Breast epithelium (tissue), 4 donors: ENCODE measurements around the gene CFAP20DC. TPM values are rescaled to one million over a fixed set of nuclear protein-coding genes. Genes with fewer than 3 reads are reported as not detected.

Experiments
- DNase-seq, 2 donors: peaks; one replicate each; pipeline ENCODE4 v3.0.0-alpha.2; 2019; ENCODE audit warnings: low spot score in 2 of 2
- H3K27ac ChIP-seq, 2 donors: fragments of 200-600 bp; sonication (generic) in 1 of 2; one replicate each; pipeline ENCODE4 v1.5.1; 2016 to 2019; ENCODE audit warnings: mild to moderate bottlenecking in 1 of 2
- H3K27me3 ChIP-seq, 2 donors: fragments of 200-600 bp; sonication (generic) in 1 of 2; one replicate each; pipeline versions ENCODE4 v1.5.1 to v1.6.0; 2017 to 2019; ENCODE audit warnings: control low read depth in 1 of 2, mild to moderate bottlenecking in 1 of 2
- H3K36me3 ChIP-seq: fragments of 200-600 bp; one replicate; pipeline ENCODE4 v1.5.1; 2019
- H3K4me1 ChIP-seq, 2 donors: fragments of 200-600 bp; sonication (generic); one replicate each; pipeline ENCODE4 v1.5.1; 2016 to 2019; ENCODE audit warnings: control low read depth in 1 of 2
- H3K4me3 ChIP-seq, 3 donors: fragments of 200-600 bp; sonication (generic); 1 replicate in 2 of 3; 2 replicates in 1 of 3; pipeline ENCODE4 v1.5.1; 2016 to 2019; ENCODE audit warnings: mild to moderate bottlenecking in 3 of 3, moderate library complexity in 2 of 3
- H3K9me3 ChIP-seq, 2 donors: fragments of 200-600 bp; sonication (generic) in 1 of 2; one replicate each; pipeline ENCODE4 v1.5.1; 2016 to 2019; ENCODE audit warnings: control low read depth in 1 of 2
- CTCF ChIP-seq, 3 donors: fragments of 450-650 bp; IDR thresholded peaks; one replicate each; pipeline ENCODE4 v1.5.1; 2016 to 2017; ENCODE audit warnings: antibody characterized with exemption in 3 of 3, mild to moderate bottlenecking in 3 of 3, moderate library complexity in 3 of 3
- POLR2A ChIP-seq: fragments of 450-650 bp; IDR thresholded peaks from one replicate; pipeline ENCODE4 v1.6.1; 2016; ENCODE audit warnings: antibody characterized with exemption, mild to moderate bottlenecking, moderate library complexity
- POLR2AphosphoS5 ChIP-seq, 3 donors: sonication (generic); formaldehyde crosslinking; IDR thresholded peaks; one replicate each; pipeline ENCODE4 v1.6.1; 2017; ENCODE audit warnings: antibody characterized with exemption in 3 of 3
- intact Hi-C: fragments of 100-400 bp; cut with DNase I; formaldehyde crosslinking; loops from one replicate; pipeline ENCODE4 v1.15.1; 2023; ENCODE audit warnings: low total_unique reads
- total RNA-seq, 3 donors: library from RNA; depleted of rRNA; stranded (reverse); fragments of >200 nt; gene quantifications; one replicate each; pipeline ENCODE4 v1.1.0, GENCODE V29; 2016

CFAP20DC gene
- total RNA-seq, 3 donors from 2014 or later: 0.44 to 3.3 (median 2.4) TPM

- Histone ChIP-seq H3K27me3 (no peaks in the 10 kb centered on the region), H3K36me3 (no peaks in the 10 kb centered on the region), H3K9me3 (no peaks in the 10 kb centered on the region), H3K4me1 (no peaks in the 10 kb centered on the region), H3K4me3 (no peak overlapping the region), H3K27ac (no peak overlapping the region)
- no peak for DNase-seq
- intact Hi-C loops: no loop called here
- no peak for TF ChIP-seq CTCF (IDR thresholded peaks at IDR 0.05)
- no peak for TF ChIP-seq POLR2AphosphoS5 (IDR thresholded peaks at IDR 0.05)
- no peak for TF ChIP-seq POLR2A
These were observed 36.2 kb upstream of the CFAP20DC start for GRCh38 chr3:59085976-59086375.

GRCh38 chr3:59084583-59084982 lies 34.8 kb upstream of the CFAP20DC start:
- Histone ChIP-seq H3K4me1 (no peaks in the 10 kb centered on the region), H3K27me3 (no peaks in the 10 kb centered on the region), H3K9me3 (no peaks in the 10 kb centered on the region), H3K36me3 (no peaks in the 10 kb centered on the region), H3K27ac (no peak overlapping the region), H3K4me3 (no peak overlapping the region)
- TF ChIP-seq POLR2AphosphoS5 (IDR thresholded peaks at IDR 0.05): no peak
- no peak for TF ChIP-seq CTCF (IDR thresholded peaks at IDR 0.05)
- TF ChIP-seq POLR2A: no peak
- no peak for DNase-seq
- intact Hi-C loops: no loop called here

GRCh38 chr3:59082106-59082505 lies 32.3 kb upstream of the CFAP20DC start:
- intact Hi-C loops: no loop called here
- Histone ChIP-seq H3K27me3 (no peaks in the 10 kb centered on the region), H3K4me1 (no peaks in the 10 kb centered on the region), H3K36me3 (no peaks in the 10 kb centered on the region), H3K27ac (no peak overlapping the region), H3K9me3 (no peaks in the 10 kb centered on the region), H3K4me3 (no peak overlapping the region)
- DNase-seq: no peak
- TF ChIP-seq POLR2A (no peak), POLR2AphosphoS5 (IDR thresholded peaks at IDR 0.05) (no peak), CTCF (IDR thresholded peaks at IDR 0.05) (no peak)

- Histone ChIP-seq H3K36me3 (no peaks in the 10 kb centered on the region), H3K4me1 (no peaks in the 10 kb centered on the region)
- no peak for DNase-seq
These were observed 31.2 kb upstream of the CFAP20DC start for GRCh38 chr3:59081071-59081470.

GRCh38 chr3:59079962-59080361 lies 30.1 kb upstream of the CFAP20DC start:
- no peaks in the 10 kb centered on the region for H3K4me1 ChIP-seq
- no peak for TF ChIP-seq POLR2AphosphoS5 (IDR thresholded peaks at IDR 0.05)
- no peak for TF ChIP-seq CTCF (IDR thresholded peaks at IDR 0.05)
- TF ChIP-seq POLR2A: no peak
- H3K36me3 ChIP-seq: no peaks in the 10 kb centered on the region
- H3K4me3 ChIP-seq: no peak overlapping the region
- H3K27ac ChIP-seq: no peak overlapping the region
- DNase-seq: no peak
- H3K27me3 ChIP-seq: no peaks in the 10 kb centered on the region
- H3K9me3 ChIP-seq: no peaks in the 10 kb centered on the region
- intact Hi-C loops: no loop called here

More at GRCh38 chr3:59081071-59081470, 31.2 kb upstream of the CFAP20DC start:
- Histone ChIP-seq H3K27me3 (no peaks in the 10 kb centered on the region), H3K9me3 (no peaks in the 10 kb centered on the region), H3K27ac (no peak overlapping the region), H3K4me3 (no peak overlapping the region)
- TF ChIP-seq CTCF (IDR thresholded peaks at IDR 0.05): no peak
- TF ChIP-seq POLR2A: no peak
- TF ChIP-seq POLR2AphosphoS5 (IDR thresholded peaks at IDR 0.05): no peak
- intact Hi-C loops: no loop called here
